ENCODE results near the gene ARSI.

GRCh38 chr5:150278046-150278730, 24.5 kb downstream of the ARSI start:
- TF ChIP-seq CTCF (conservative IDR thresholded peaks at IDR 0.05; ENCODE audit: low read length) (no peak), EZH2phosphoT487 (IDR thresholded peaks at IDR 0.05; ENCODE audit: borderline replicate concordance, low read depth, low read length) (no peak)

Measured in OCI-LY7 (cell line).